ENCODE data around the gene NRXN3. TPM values are rescaled to one million over a fixed set of nuclear protein-coding genes. Genes with fewer than 3 reads are reported as not detected.

NRXN3 gene
- total RNA-seq, 1 experiment from 2014 or later: not detected

DNA sequence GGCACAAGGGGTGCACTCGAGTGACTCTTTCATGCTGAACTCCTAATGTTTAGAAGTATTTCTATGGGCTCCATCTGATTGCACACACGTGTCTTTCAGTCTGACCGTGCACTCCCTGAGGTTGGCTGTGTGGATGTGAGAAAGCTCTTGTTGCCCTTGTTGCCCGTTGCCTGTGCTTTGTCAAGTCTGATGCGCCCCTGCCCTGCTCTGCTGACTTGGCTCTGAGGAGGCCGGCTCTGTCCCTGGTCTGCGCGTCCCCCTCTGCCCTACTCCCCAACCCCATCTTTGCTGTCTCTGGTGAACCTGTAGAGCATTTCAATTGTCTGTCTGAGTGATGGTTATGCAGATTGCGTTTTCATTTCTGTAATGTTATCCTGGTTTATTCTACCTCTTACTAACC lies 802.3 kb downstream of the NRXN3 start (continued):
- TF ChIP-seq, protein P1, sequence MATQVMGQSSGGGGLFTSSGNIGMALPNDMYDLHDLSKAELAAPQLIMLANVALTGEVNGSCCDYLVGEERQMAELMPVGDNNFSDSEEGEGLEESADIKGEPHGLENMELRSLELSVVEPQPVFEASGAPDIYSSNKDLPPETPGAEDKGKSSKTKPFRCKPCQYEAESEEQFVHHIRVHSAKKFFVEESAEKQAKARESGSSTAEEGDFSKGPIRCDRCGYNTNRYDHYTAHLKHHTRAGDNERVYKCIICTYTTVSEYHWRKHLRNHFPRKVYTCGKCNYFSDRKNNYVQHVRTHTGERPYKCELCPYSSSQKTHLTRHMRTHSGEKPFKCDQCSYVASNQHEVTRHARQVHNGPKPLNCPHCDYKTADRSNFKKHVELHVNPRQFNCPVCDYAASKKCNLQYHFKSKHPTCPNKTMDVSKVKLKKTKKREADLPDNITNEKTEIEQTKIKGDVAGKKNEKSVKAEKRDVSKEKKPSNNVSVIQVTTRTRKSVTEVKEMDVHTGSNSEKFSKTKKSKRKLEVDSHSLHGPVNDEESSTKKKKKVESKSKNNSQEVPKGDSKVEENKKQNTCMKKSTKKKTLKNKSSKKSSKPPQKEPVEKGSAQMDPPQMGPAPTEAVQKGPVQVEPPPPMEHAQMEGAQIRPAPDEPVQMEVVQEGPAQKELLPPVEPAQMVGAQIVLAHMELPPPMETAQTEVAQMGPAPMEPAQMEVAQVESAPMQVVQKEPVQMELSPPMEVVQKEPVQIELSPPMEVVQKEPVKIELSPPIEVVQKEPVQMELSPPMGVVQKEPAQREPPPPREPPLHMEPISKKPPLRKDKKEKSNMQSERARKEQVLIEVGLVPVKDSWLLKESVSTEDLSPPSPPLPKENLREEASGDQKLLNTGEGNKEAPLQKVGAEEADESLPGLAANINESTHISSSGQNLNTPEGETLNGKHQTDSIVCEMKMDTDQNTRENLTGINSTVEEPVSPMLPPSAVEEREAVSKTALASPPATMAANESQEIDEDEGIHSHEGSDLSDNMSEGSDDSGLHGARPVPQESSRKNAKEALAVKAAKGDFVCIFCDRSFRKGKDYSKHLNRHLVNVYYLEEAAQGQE (IDR thresholded peaks at IDR 0.05; ENCODE audit: low read depth): no peak
- no peak for TF ChIP-seq EGR1 (IDR thresholded peaks at IDR 0.05; ENCODE audit: low read depth)

DNA sequence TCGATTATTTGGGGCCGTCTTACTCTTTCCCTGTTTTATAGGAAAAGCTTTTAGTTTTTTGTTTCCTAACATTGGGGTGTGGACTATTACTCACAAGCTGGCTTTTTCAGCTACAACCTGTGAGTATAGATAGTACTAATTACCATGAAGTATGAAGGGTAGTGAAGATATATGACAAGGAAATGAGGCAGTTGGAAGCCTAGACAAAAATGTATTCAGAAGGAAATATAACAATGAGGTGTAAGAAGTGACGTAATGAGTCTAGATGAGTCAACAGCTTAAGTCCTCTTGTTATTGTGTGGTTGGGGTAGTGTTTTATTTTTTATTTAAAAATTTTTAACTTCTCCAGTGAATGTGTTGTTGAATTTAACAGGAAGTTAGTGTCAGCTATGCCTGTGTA lies 804.5 kb downstream of the NRXN3 start:
- Histone ChIP-seq H2AFZ (ENCODE audit: low read depth, low read length, poor library complexity, severe bottlenecking) (no peak overlapping the region), H3K79me2 (ENCODE audit: insufficient read depth, low read length) (no peaks in the 10 kb centered on the region), H3K4me1 (ENCODE audit: control insufficient read depth in 1 of 2, insufficient read depth in 2 of 2, low read length in 2 of 2) (no peaks in the 10 kb centered on the region), H3K9me2 (ENCODE audit: insufficient read depth) (no peaks in the 10 kb centered on the region), H3K9ac (ENCODE audit: low read length) (no peak overlapping the region), H3K4me3 (replicated peaks in 1 of 2; ENCODE audit: low read depth in 1 of 2, low read length in 2 of 2) (no peak overlapping the region), H3K36me3 (ENCODE audit: control insufficient read depth in 1 of 2, insufficient read depth in 2 of 2, low read length in 2 of 2) (no peaks in the 10 kb centered on the region), H3K4me2 (ENCODE audit: low read length) (no peak overlapping the region), H3K9me3 (ENCODE audit: control insufficient read depth in 1 of 2, insufficient read depth in 1 of 2, low read depth in 1 of 2, low read length in 2 of 2) (peaks cover 0 to 5% of the 10 kb centered on the region in 2 experiments; a peak in 1 of 4 replicates), H3K27me3 (ENCODE audit: insufficient read depth, low read length) (no peaks in the 10 kb centered on the region), H3K27ac (ENCODE audit: low read depth, low read length) (no peak overlapping the region), H4K20me1 (ENCODE audit: insufficient read depth) (no peaks in the 10 kb centered on the region)
- TF ChIP-seq, protein P1 (IDR thresholded peaks at IDR 0.05; ENCODE audit: low read depth): no peak
- no peak for TF ChIP-seq FOSL1 (IDR thresholded peaks at IDR 0.05; ENCODE audit: low read depth)
- TF ChIP-seq YY1 (IDR thresholded peaks at IDR 0.05; ENCODE audit: extremely low read depth, insufficient replicate concordance, low read depth, low read length): no peak
- TF ChIP-seq EZH2phosphoT487 (IDR thresholded peaks at IDR 0.05; ENCODE audit: borderline replicate concordance): no peak
- no peak for TF ChIP-seq RAD21 (IDR thresholded peaks at IDR 0.05; ENCODE audit: low read depth)
- TF ChIP-seq, protein P2, sequence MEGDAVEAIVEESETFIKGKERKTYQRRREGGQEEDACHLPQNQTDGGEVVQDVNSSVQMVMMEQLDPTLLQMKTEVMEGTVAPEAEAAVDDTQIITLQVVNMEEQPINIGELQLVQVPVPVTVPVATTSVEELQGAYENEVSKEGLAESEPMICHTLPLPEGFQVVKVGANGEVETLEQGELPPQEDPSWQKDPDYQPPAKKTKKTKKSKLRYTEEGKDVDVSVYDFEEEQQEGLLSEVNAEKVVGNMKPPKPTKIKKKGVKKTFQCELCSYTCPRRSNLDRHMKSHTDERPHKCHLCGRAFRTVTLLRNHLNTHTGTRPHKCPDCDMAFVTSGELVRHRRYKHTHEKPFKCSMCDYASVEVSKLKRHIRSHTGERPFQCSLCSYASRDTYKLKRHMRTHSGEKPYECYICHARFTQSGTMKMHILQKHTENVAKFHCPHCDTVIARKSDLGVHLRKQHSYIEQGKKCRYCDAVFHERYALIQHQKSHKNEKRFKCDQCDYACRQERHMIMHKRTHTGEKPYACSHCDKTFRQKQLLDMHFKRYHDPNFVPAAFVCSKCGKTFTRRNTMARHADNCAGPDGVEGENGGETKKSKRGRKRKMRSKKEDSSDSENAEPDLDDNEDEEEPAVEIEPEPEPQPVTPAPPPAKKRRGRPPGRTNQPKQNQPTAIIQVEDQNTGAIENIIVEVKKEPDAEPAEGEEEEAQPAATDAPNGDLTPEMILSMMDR (IDR thresholded peaks at IDR 0.05 in 2 of 3, conservative IDR thresholded peaks at IDR 0.05 in 1 of 3; ENCODE audit: borderline replicate concordance in 1 of 3, insufficient read depth in 1 of 3, low read depth in 2 of 3, low read length in 2 of 3): no peak
- no peak for TF ChIP-seq ZFX (IDR thresholded peaks at IDR 0.05)
- TF ChIP-seq POLR2A (IDR thresholded peaks at IDR 0.05; ENCODE audit: borderline replicate concordance, extremely low read depth, insufficient read depth, insufficient read length): no peak
- TF ChIP-seq CEBPB (IDR thresholded peaks at IDR 0.05; ENCODE audit: low read depth): no peak
- TF ChIP-seq ELF1 (IDR thresholded peaks at IDR 0.05; ENCODE audit: borderline replicate concordance, low read depth): no peak
- no peak for TF ChIP-seq POLR2AphosphoS5 (IDR thresholded peaks at IDR 0.05; ENCODE audit: low read depth, low read length)
- BruUV-seq (replicated peaks): no TSS peak
- ChIA-PET CTCF (no interaction called here), RAD21 (ENCODE audit: low non-redundant PET in 1 of 2, low total read pairs in 2 of 2, uncharacterized antibody in 2 of 2, unreplicated experiment in 2 of 2) (no interaction called here), POLR2A (no interaction called here)
- no peak for ATAC-seq
- DNase-seq (ENCODE audit: low read depth, low spot score): no peak
- intact Hi-C loops (cut with micrococcal nuclease): no loop called here

All from HCT116 (cell line).